ENCODE results near the gene PLEKHG3.
"Not testable (repeated sequence)": the region's sequence is repeated elsewhere in the genome, so short reads cannot be mapped to it uniquely, and the experiment has no call there.

Gene PLEKHG3

GRCh38 chr14:64688031-64688430 lies 16.2 kb upstream of the PLEKHG3 start:
- DNase-seq (ENCODE audit: low read depth) = no peak

- no peak for DNase-seq (ENCODE audit: low read depth)
Observed at GRCh38 chr14:64688811-64689281, 15.4 kb upstream of the PLEKHG3 start.

- DNase-seq (ENCODE audit: low read depth) = no peak
Observed at GRCh38 chr14:64689289-64689688, 14.9 kb upstream of the PLEKHG3 start.

GRCh38 chr14:64690607-64691006 lies 13.6 kb upstream of the PLEKHG3 start:
- DNase-seq (ENCODE audit: low read depth) = not testable (repeated sequence)

DNA sequence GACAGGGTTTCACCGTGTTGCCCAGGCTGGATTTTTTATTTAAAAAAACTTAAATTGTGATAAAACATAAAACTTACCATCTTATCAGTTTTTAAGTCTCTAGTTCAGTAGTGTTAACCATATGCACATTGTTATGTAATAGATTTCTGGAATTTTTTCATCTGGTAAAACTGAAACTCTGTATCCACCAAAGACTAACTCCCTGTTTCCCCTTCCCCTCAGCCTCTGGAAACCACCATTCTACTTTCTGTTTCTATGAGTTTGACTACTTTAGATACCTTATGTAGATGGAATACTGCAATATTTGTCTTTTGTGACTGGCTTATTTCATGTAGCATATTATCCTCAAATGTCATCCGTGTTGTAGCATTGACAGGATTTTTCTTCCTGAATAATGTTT lies 12.8 kb upstream of the PLEKHG3 start:
- no peak for DNase-seq (ENCODE audit: low read depth)

- DNase-seq (ENCODE audit: low read depth) = no peak
Observed at GRCh38 chr14:64692189-64692985, 11.8 kb upstream of the PLEKHG3 start.

GRCh38 chr14:64692986-64693809 lies 11.0 kb upstream of the PLEKHG3 start:
- DNase-seq (ENCODE audit: low read depth) = no peak

DNA sequence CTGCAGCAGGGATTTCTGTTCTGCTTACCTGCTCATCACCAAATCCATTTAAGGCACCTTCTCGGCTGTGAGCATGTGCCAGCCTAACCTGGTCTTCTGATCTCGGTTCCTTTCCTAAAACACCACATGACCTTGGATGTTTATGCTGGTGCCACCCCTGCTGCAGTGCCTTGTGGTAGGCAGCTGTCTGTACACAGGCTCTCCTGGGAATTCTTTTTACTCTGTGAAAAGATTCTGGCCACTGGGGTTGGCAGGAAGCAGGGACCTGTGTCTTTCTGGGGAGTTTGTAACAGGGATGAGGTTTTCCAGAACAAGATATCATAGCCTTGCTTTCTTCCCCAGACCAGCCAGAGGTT lies 10.4 kb upstream of the PLEKHG3 start:
- no peak for DNase-seq (ENCODE audit: low read depth)

- DNase-seq (ENCODE audit: low read depth) = no peak
Observed at GRCh38 chr14:64695071-64695470, 9.2 kb upstream of the PLEKHG3 start.

- DNase-seq (ENCODE audit: low read depth) = no peak
Observed at GRCh38 chr14:64696355-64696857, 7.8 kb upstream of the PLEKHG3 start.

- DNase-seq (ENCODE audit: low read depth) = no peak
Observed at GRCh38 chr14:64698903-64699302, 5.3 kb upstream of the PLEKHG3 start.

GRCh38 chr14:64700290-64700689 lies 3.9 kb upstream of the PLEKHG3 start:
- no peak for DNase-seq (ENCODE audit: low read depth)

DNA sequence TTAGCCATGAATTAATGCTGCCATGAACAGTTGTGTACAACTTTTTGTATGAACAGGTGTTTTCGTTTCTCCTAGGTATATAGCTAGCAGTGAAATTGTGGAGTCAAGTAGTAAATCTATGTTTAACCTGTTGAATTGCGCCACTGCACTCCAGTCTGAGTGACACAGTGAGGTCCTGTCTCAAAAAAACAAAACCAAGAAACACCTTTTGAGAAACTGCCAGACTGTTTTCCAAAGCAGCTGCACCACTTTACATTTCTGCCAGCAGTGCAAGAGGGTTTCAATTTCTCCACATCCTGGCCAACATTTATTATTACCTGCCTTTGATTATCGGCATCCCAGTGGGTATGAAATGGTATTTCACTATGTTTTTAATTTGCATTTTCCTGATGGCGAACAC lies 3.3 kb upstream of the PLEKHG3 start:
- no peak for DNase-seq (ENCODE audit: low read depth)

GRCh38 chr14:64701660-64702059 lies 2.6 kb upstream of the PLEKHG3 start:
- DNase-seq (ENCODE audit: low read depth) = no peak

DNA sequence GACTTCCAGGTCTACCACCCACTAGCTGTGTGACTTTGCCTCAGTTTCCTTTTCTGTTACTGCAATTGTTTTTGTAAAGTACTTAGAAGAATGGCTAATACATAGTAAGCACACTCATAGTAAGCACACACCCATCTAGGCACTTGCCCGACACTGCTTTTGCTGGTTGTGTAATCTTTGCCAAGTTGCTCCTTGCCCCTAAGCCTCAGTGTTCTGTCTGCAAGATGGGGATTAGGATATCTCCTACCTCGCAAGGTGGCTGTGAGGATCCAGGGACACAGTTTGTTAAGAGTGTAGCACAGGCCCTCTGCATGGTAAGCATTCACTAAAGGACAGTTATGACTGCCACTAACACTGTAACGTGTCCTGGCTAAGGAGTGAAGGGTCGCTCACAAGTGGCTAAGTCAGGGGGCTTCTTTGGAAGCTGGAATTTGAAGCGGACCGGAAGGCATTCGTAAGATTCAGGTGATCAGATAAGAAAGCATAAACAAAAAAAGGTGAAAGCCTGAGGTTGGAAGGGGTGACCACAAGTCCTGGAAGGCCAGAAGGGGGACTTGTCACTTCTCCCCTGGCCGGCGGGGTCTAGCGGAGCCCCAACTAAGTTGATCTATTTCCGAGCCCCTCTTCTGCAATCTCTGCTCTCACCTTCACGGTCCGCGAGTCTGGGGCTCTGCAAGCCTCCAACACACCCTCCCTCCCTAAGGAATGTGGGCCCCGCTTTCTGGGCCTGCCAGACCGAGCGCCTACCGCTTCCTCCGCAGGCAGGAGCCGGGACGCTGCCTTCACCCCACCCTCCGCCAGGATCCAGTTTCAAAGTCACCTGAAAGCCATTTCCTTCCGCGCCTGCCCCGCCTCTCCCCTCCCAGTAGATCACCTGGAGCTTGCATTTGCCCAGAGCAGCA lies 1.5 kb upstream of the PLEKHG3 start:
- DNase-seq (ENCODE audit: low read depth) = no peak

GRCh38 chr14:64703395-64704142 lies 655 bp upstream of the PLEKHG3 start:
- DNase-seq (ENCODE audit: low read depth) = no peak

DNA sequence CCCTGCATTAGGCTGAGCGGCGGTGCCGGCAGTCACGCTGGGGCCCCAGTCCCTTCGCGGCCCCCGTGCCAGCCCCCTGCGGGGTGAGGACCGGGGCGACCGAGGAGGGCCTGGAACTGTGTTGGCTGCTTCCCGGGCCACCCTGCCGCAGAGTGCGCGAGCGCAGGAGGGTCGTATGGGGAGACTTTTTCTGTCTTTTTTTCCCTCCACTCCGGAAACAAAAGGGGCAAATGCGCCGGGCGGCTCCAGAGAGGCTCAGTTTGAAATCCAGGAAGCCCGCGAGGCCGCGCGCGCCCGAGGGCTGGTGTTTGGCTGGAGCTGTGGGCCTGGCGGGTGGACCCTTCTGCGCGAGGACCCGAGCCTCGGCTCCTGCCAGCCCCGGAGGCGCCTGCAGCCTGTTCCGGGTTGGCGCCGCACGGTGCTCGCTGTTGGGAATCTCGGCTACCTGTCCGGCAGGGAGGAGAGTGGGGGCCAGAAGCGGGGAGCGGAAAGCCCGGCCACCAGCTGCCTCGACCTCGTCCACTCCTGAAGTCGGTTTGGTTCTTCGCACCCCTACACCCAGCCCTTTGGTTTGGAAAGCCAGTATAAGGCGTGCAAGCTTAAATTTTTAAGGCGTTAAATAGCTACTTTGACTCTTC lies 638 bp downstream of the PLEKHG3 start:
- no peak for DNase-seq (ENCODE audit: low read depth)

DNA sequence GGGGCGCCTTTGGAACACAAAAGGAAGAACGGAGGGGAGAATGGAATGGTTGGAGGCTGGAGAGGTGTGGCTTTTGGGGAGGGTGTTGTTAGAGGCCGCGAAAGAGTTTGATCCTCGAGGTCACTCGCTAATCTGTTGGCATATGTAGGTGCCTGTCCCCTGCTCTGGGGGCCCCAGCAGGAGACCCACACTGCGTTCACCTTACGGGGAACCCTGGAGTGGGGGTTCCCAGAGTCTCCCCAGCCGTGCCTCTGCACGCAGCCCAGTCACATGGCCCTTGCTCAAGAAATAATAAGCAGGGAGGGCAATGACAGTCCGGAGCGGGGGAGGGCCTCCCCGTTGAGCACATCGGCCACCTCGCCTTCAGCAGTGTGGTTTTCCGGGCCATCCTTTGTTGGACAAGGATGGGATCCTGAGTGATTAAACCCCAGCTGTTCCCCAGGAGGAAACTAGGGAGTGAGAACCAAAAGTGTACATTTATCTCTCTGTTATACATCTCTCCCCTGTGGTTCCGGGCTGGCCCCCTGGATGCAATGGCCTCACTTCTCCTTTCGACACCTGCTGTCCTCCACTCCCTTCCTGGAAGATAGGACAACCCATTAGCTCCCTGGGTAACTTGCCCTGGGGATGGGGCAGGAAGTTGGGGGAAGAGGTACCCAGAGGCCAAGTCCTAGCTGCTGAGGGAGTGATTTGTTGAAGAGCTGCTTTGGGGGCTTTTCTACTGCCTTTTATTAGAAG lies 1.3 kb downstream of the PLEKHG3 start:
- no peak for DNase-seq (ENCODE audit: low read depth)

GRCh38 chr14:64706119-64706592 lies 1.9 kb downstream of the PLEKHG3 start:
- no peak for DNase-seq (ENCODE audit: low read depth)
